IMR-90 (cell line): Measurements from ENCODE around the gene RIOX2. TPM values are rescaled to one million over a fixed set of nuclear protein-coding genes. Genes with fewer than 3 reads are reported as not detected.

Experiments
- ATAC-seq: fragments of 200-7000 bp; cut with Tn5 transposase; 2 replicates; pipeline ENCODE4 v1.9.1; 2020; ENCODE audit warnings: low read depth, mild to moderate bottlenecking, moderate library complexity
- BruUV-seq: library from RNA; stranded (reverse); fragments of 400-500 nt; replicated peaks from 2 replicates; lab custom pipeline; 2021; lab: Mats Ljungman, UMichigan
- CTCF ChIA-PET: fragments of 300-600 bp; formaldehyde crosslinking; extraction: SDS; loops from one replicate; lab custom pipeline; 2021; ENCODE audit warnings: antibody characterized with exemption; lab: Yijun Ruan, JAX
- POLR2A ChIA-PET: fragments of 300-600 bp; sonication (Branson Sonifier 250); formaldehyde crosslinking; loops from one replicate; lab custom pipeline; 2022; ENCODE audit warnings: antibody characterized with exemption; ENCODE audit not compliant: unreplicated experiment; lab: Charles Lee
- DNase-seq: peaks from one replicate; pipeline ENCODE4 v3.0.0; 2013
- H2AFZ ChIP-seq: replicated peaks from 2 replicates; pipeline ENCODE3; 2013; ENCODE audit warnings: low read length, mild to moderate bottlenecking; ENCODE audit not compliant: poor library complexity
- H2AK5ac ChIP-seq: 2 replicates; pipeline ENCODE4 v1.6.1; 2013; ENCODE audit warnings: low read depth, low read length, inconsistent platforms
- H2AK9ac ChIP-seq: replicated peaks from 2 replicates; pipeline ENCODE3; 2013; ENCODE audit warnings: mild to moderate bottlenecking, low read depth, low read length, moderate library complexity; ENCODE audit not compliant: poor library complexity
- H2BK120ac ChIP-seq: 2 replicates; pipeline ENCODE4 v1.6.1; 2013; ENCODE audit warnings: low read depth, low read length, inconsistent platforms
- H2BK15ac ChIP-seq: 3 replicates; pipeline ENCODE4 v1.6.1; 2013; ENCODE audit warnings: low read depth, low read length, inconsistent platforms
- H2BK20ac ChIP-seq: 2 replicates; pipeline ENCODE4 v1.6.1; 2013; ENCODE audit warnings: low read depth, mild to moderate bottlenecking, inconsistent platforms, low read length, moderate library complexity
- H2BK5ac ChIP-seq: 2 replicates; pipeline ENCODE4 v1.6.1; 2013; ENCODE audit warnings: mild to moderate bottlenecking, low read depth, low read length, inconsistent platforms; ENCODE audit not compliant: poor library complexity, severe bottlenecking
- H3K14ac ChIP-seq: replicated peaks from 2 replicates; pipeline ENCODE4 v1.6.1; 2013; ENCODE audit warnings: low read depth, low read length, inconsistent platforms
- H3K18ac ChIP-seq: 2 replicates; pipeline ENCODE4 v1.6.1; 2013; ENCODE audit warnings: low read depth, low read length, control low read depth
- H3K23ac ChIP-seq: 2 replicates; pipeline ENCODE4 v1.6.1; 2013; ENCODE audit warnings: low read depth, low read length, inconsistent platforms
- H3K27ac ChIP-seq: 2 replicates; pipeline ENCODE4 v1.5.1; 2013; ENCODE audit warnings: mild to moderate bottlenecking, control low read depth, low read length; ENCODE audit not compliant: insufficient read depth
- H3K27me3 ChIP-seq: 2 replicates; pipeline ENCODE4 v1.6.1; 2013; ENCODE audit warnings: low read length; ENCODE audit not compliant: control insufficient read depth, insufficient read depth
- H3K36me3 ChIP-seq: 2 replicates; pipeline ENCODE4 v1.6.1; 2013; ENCODE audit warnings: low read length, mixed read lengths; ENCODE audit not compliant: control insufficient read depth, insufficient read depth
- H3K4ac ChIP-seq: 2 replicates; pipeline ENCODE4 v1.6.1; 2013; ENCODE audit warnings: low read depth, low read length, inconsistent platforms
- H3K4me1 ChIP-seq: 2 replicates; pipeline ENCODE4 v1.6.1; 2013; ENCODE audit warnings: low read length, mixed read lengths; ENCODE audit not compliant: control insufficient read depth, insufficient read depth
- H3K4me2 ChIP-seq: 2 replicates; pipeline ENCODE4 v1.6.1; 2013; ENCODE audit warnings: low read depth, mild to moderate bottlenecking, control low read depth, low read length, moderate library complexity
- H3K4me3 ChIP-seq: 2 replicates; pipeline ENCODE4 v1.5.1; 2013; ENCODE audit warnings: low read depth, mild to moderate bottlenecking, control low read depth, low read length, moderate library complexity; ENCODE audit not compliant: insufficient read depth
- H3K56ac ChIP-seq: 2 replicates; pipeline ENCODE4 v1.6.1; 2013; ENCODE audit warnings: low read length, inconsistent platforms; ENCODE audit not compliant: insufficient read depth; ENCODE audit errors: extremely low read depth
- H3K79me1 ChIP-seq, 2 experiments: 2 replicates each; pipeline ENCODE4 v1.6.1; 2013; ENCODE audit warnings: low read length in 2 of 2, inconsistent platforms in 1 of 2, low read depth in 1 of 2
- H3K9ac ChIP-seq: 2 replicates; pipeline ENCODE4 v1.6.1; 2013; ENCODE audit warnings: low read depth, low read length, control low read depth
- H3K9me1 ChIP-seq: 2 replicates; pipeline ENCODE4 v1.6.1; 2013; ENCODE audit warnings: low read length, inconsistent platforms; ENCODE audit not compliant: insufficient read depth
- H3K9me3 ChIP-seq: 2 replicates; pipeline ENCODE4 v1.6.1; 2013; ENCODE audit warnings: low read length; ENCODE audit not compliant: control insufficient read depth, insufficient read depth
- H4K20me1 ChIP-seq: 2 replicates; pipeline ENCODE4 v1.6.1; 2013; ENCODE audit warnings: low read length, inconsistent platforms; ENCODE audit not compliant: insufficient read depth
- H4K5ac ChIP-seq: 2 replicates; pipeline ENCODE4 v1.6.1; 2013; ENCODE audit warnings: mild to moderate bottlenecking, low read depth, low read length, control low read depth
- H4K8ac ChIP-seq, 2 experiments: 2 replicates each; pipeline ENCODE4 v1.6.1; 2013; ENCODE audit warnings: low read depth in 2 of 2, low read length in 2 of 2, control low read depth in 1 of 2, inconsistent platforms in 1 of 2
- H4K91ac ChIP-seq: 2 replicates; pipeline ENCODE4 v1.6.1; 2013; ENCODE audit warnings: low read depth, low read length, inconsistent platforms; ENCODE audit not compliant: insufficient read depth
- CHD1 ChIP-seq: IDR thresholded peaks from 2 replicates; pipeline ENCODE4 v1.6.1; 2012; ENCODE audit warnings: low read depth, low read length, improper control_type of control experiment
- FOS ChIP-seq: fragments of 150-350 bp; IDR thresholded peaks from 2 replicates; pipeline ENCODE4 v1.6.1; 2016; ENCODE audit warnings: low read depth, low read length
- MAZ ChIP-seq: IDR thresholded peaks from 2 replicates; pipeline ENCODE4 v1.6.1; 2012; ENCODE audit warnings: low read depth, mild to moderate bottlenecking, low read length, improper control_type of control experiment, moderate library complexity, borderline replicate concordance
- SMC3 ChIP-seq: fragments of 150-350 bp; IDR thresholded peaks from 2 replicates; pipeline ENCODE4 v1.6.1; 2016; ENCODE audit warnings: low read depth, mild to moderate bottlenecking, antibody characterized with exemption, low read length, moderate library complexity
- WGBS, 2 experiments: methylation state at CpG; one replicate each; pipeline versions ENCODE4 v1.1.5 to v1.1.7; 2013; ENCODE audit warnings: missing lambda C conversion rate in 2 of 2; ENCODE audit not compliant: insufficient read length in 1 of 2; ENCODE audit errors: extremely low coverage in 2 of 2; 5-methylcytosine and 5-hydroxymethylcytosine counted together
- dilution Hi-C: fragments of 300-500 bp; cut with HindIII; formaldehyde crosslinking; loops from one replicate; pipeline ENCODE4 v1.14.3; 2018; ENCODE audit warnings: low sequenced_read_pairs; ENCODE audit not compliant: unreplicated experiment
- in situ Hi-C: fragments of 300-500 bp; cut with MboI; formaldehyde crosslinking; loops from 3 replicates; pipeline ENCODE4 v1.14.3; 2019; ENCODE audit warnings: low sequenced_read_pairs, inconsistent platforms, mixed read lengths
- intact Hi-C: fragments of 100-400 bp; cut with micrococcal nuclease; formaldehyde crosslinking; loops from 2 replicates; pipeline ENCODE4 v1.10.0; 2022
- polyA plus RNA-seq, 3 experiments: library from polyadenylated mRNA; depleted of rRNA; stranded (reverse); fragments of >200 nt; gene quantifications; 2 replicates each; pipeline ENCODE4 v1.2.3, GENCODE V29; 2012; ENCODE audit warnings: low replicate concordance in 1 of 3
- total RNA-seq: library from RNA; depleted of rRNA; stranded (reverse); fragments of >200 nt; gene quantifications from 2 replicates; pipeline ENCODE4 v1.2.3, GENCODE V29; 2012

RIOX2 gene
- total and polyA plus RNA-seq, 2 of the 4 experiments (the other 2 are of a cell fraction): 17.2 to 26.7 TPM

GRCh38 chr3:97991293-97991682 is 19.1 kb upstream of the RIOX2 start:
- intact Hi-C loops: no loop called here
- Histone ChIP-seq H3K9me1 (no peaks in the 10 kb centered on the region), H4K20me1 (no peaks in the 10 kb centered on the region), H3K9ac (no peak overlapping the region), H3K9me3 (no peaks in the 10 kb centered on the region), H4K91ac (no peak overlapping the region), H2BK5ac (no peak overlapping the region), H2AK5ac (no peak overlapping the region), H2BK20ac (no peak overlapping the region), H4K5ac (no peak overlapping the region), H3K56ac (no peak overlapping the region), H4K8ac (no peak overlapping the region), H3K4ac (no peak overlapping the region), H3K14ac (no peak overlapping the region), H2AK9ac (no peak overlapping the region), H3K36me3 (no peaks in the 10 kb centered on the region), H2BK15ac (no peak overlapping the region), H3K23ac (no peak overlapping the region), H3K27ac (no peak overlapping the region), H3K4me2 (peak overlapping the region; percentile 51; the same call in 1 of the 2 replicates), H2BK120ac (no peak overlapping the region), H2AFZ (no peak overlapping the region), H3K79me1 (no peaks in the 10 kb centered on the region), H3K4me1 (no peaks in the 10 kb centered on the region), H3K27me3 (peaks cover 3% of the 10 kb centered on the region; the same call in 1 of the 2 replicates), H3K18ac (no peak overlapping the region), H3K4me3 (no peak overlapping the region)
- in situ Hi-C loops: no loop called here
- no peak for ATAC-seq
- POLR2A ChIA-PET: no interaction called here
- TF ChIP-seq CHD1 (no peak), MAZ (no peak), FOS (no peak), SMC3 (no peak)
- CTCF ChIA-PET: no interaction called here
- DNase-seq: no peak
- dilution Hi-C loops: no loop called here
- WGBS, 2 experiments: no CpG with 5 or more reads among the region's 5 CpGs
- BruUV-seq: no TSS peak
